ENCODE measurements around the gene CTNNA2. TPM values are rescaled to one million over a fixed set of nuclear protein-coding genes. Genes with fewer than 3 reads are reported as not detected.

Gene CTNNA2
- total RNA-seq, 6 experiments from 2014 or later: 0.44 TPM; not detected in 5

GRCh38 chr2:79833235-79833878, 320.5 kb downstream of the CTNNA2 start:
- H3K36me3 ChIP-seq: no peaks in the 10 kb centered on the region
- no peaks in the 10 kb centered on the region for H3K9me3 ChIP-seq
- ATAC-seq (no peak), DNase-seq (no peak)
- no peak overlapping the region for H3K4me3 ChIP-seq
- TF ChIP-seq, protein P1, sequence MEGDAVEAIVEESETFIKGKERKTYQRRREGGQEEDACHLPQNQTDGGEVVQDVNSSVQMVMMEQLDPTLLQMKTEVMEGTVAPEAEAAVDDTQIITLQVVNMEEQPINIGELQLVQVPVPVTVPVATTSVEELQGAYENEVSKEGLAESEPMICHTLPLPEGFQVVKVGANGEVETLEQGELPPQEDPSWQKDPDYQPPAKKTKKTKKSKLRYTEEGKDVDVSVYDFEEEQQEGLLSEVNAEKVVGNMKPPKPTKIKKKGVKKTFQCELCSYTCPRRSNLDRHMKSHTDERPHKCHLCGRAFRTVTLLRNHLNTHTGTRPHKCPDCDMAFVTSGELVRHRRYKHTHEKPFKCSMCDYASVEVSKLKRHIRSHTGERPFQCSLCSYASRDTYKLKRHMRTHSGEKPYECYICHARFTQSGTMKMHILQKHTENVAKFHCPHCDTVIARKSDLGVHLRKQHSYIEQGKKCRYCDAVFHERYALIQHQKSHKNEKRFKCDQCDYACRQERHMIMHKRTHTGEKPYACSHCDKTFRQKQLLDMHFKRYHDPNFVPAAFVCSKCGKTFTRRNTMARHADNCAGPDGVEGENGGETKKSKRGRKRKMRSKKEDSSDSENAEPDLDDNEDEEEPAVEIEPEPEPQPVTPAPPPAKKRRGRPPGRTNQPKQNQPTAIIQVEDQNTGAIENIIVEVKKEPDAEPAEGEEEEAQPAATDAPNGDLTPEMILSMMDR (IDR thresholded peaks at IDR 0.05): no peak
- no peak for TF ChIP-seq POLR2A (IDR thresholded peaks at IDR 0.05)
- H3K4me1 ChIP-seq: no peaks in the 10 kb centered on the region
- H3K27me3 ChIP-seq: no peaks in the 10 kb centered on the region
- 20% methylated on average over 1 of the region's 1 CpG for WGBS (ENCODE audit: insufficient coverage, low coverage, low lambda C conversion rate, missing lambda C conversion rate)
- H3K27ac ChIP-seq: no peak overlapping the region
- intact Hi-C loops (cut with DNase I): no loop called here

DNA sequence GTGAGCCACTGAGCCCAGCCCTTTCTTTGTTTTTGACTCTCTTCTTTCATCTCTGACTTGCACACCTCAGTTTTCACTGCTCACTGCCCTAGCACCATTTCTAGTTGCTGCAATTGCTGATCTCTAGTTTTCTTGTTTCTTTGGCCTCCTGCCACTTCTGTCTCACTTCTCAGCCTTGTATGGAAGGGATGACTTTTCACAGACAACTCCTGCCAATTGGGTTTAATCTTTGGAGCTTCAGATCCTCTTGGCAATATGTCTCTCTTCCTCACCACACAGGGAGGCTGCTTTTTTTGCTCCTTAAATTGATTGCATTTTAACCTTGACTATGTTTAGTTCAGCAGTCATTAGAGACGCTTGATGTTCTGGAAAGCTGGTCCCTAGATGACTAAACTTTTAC, 323.1 kb downstream of the CTNNA2 start:
- ATAC-seq: no peak
- WGBS (ENCODE audit: insufficient coverage, low coverage, low lambda C conversion rate, missing lambda C conversion rate): 44% methylated on average over 1 of the region's 1 CpG
- intact Hi-C loops (cut with DNase I): no loop called here

GRCh38 chr2:79844011-79844410, 331.2 kb downstream of the CTNNA2 start:
- 11% methylated on average over 1 of the region's 1 CpG for WGBS (ENCODE audit: insufficient coverage, low coverage, low lambda C conversion rate, missing lambda C conversion rate)
- intact Hi-C loops (cut with DNase I): no loop called here
- ATAC-seq: no peak
- Histone ChIP-seq H3K4me1 (no peaks in the 10 kb centered on the region), H3K9me3 (no peaks in the 10 kb centered on the region), H3K36me3 (no peaks in the 10 kb centered on the region), H3K27me3 (no peaks in the 10 kb centered on the region), H3K4me3 (no peak overlapping the region), H3K27ac (no peak overlapping the region)
- TF ChIP-seq, protein P1 (IDR thresholded peaks at IDR 0.05): no peak
- TF ChIP-seq POLR2A (IDR thresholded peaks at IDR 0.05): no peak
- DNase-seq: no peak

More for the DNA sequence above, 323.1 kb downstream of the CTNNA2 start:
- Histone ChIP-seq H3K4me1 (no peaks in the 10 kb centered on the region), H3K4me3 (no peak overlapping the region), H3K27ac (no peak overlapping the region), H3K9me3 (no peaks in the 10 kb centered on the region), H3K36me3 (no peaks in the 10 kb centered on the region), H3K27me3 (no peaks in the 10 kb centered on the region)
- no peak for DNase-seq
- TF ChIP-seq, protein P1 (IDR thresholded peaks at IDR 0.05): no peak
- TF ChIP-seq POLR2A (IDR thresholded peaks at IDR 0.05): no peak

DNA sequence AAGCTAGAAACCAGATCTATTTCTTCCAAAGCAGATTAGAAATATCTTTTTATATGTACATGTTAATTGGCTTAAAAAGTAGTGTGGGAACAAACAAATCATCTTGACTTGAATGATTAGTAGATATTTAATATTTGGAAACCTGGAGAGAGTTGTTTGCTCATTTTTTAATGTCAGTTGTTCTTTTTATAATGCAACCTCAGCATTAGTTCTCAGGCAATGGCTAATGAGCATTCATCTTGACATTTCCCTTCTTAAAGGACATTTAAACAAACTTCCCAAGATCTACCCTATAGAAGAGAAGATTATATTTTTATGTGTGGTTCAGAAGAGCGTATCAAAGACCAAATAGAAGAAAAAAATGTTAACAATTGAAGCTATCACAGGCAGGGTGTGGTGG, 334.0 kb downstream of the CTNNA2 start:
- H3K27me3 ChIP-seq: no peaks in the 10 kb centered on the region
- ATAC-seq: no peak
- whole genome bisulfite sequencing (ENCODE audit: insufficient coverage, low coverage, low lambda C conversion rate, missing lambda C conversion rate): 25% methylated on average over 1 of the region's 1 CpG
- H3K36me3 ChIP-seq: no peaks in the 10 kb centered on the region
- no peaks in the 10 kb centered on the region for H3K9me3 ChIP-seq
- intact Hi-C loops (cut with DNase I): no loop called here
- H3K27ac ChIP-seq: no peak overlapping the region
- H3K4me3 ChIP-seq: no peak overlapping the region
- TF ChIP-seq, protein P1 (IDR thresholded peaks at IDR 0.05): no peak
- TF ChIP-seq POLR2A (IDR thresholded peaks at IDR 0.05): no peak
- no peak for DNase-seq
- H3K4me1 ChIP-seq: no peaks in the 10 kb centered on the region

- Histone ChIP-seq H3K36me3 (no peaks in the 10 kb centered on the region), H3K9me3 (no peaks in the 10 kb centered on the region), H3K4me1 (no peaks in the 10 kb centered on the region), H3K27ac (no peak overlapping the region), H3K27me3 (no peaks in the 10 kb centered on the region), H3K4me3 (no peak overlapping the region)
- intact Hi-C loops (cut with DNase I): no loop called here
- ATAC-seq: no peak
- DNase-seq: no peak
- TF ChIP-seq, protein P1 (IDR thresholded peaks at IDR 0.05): no peak
- TF ChIP-seq POLR2A (IDR thresholded peaks at IDR 0.05): no peak
These were observed 336.4 kb downstream of the CTNNA2 start for GRCh38 chr2:79849241-79849640.

All from right lobe of liver (tissue), 6 donors.